ENCODE measurements around the gene LRRFIP1. TPM values are rescaled to one million over a fixed set of nuclear protein-coding genes. Genes with fewer than 3 reads are reported as not detected.

LRRFIP1 gene
- total and polyA plus RNA-seq, 9 of the 15 experiments (the other 6 are each of a cell fraction or from before 2014, with no cell fraction given), result 13.1 to 45.2 (median 31.3) TPM

- H3K9ac ChIP-seq (ENCODE audit: insufficient read depth in 1 of 2, low read depth in 2 of 2, low read length in 2 of 2), result no peak overlapping the region
- H3K9me3 ChIP-seq (replicated peaks; ENCODE audit: control insufficient read depth, insufficient read depth, low read depth, low read length), result no peaks in the 10 kb centered on the region
- no TSS peak for BruUV-seq (replicated peaks)
- peaks cover 0 to 4% of the 10 kb centered on the region in 2 experiments; a peak in 1 of 5 replicates for H3K4me1 ChIP-seq (replicated peaks in 1 of 2; ENCODE audit: control insufficient read depth in 2 of 2, insufficient read depth in 2 of 2, low read length in 2 of 2)
- TF ChIP-seq PTBP1 (IDR thresholded peaks at IDR 0.05; ENCODE audit: low read depth, low read length), result no peak
- no peak for TF ChIP-seq SAFB2 (IDR thresholded peaks at IDR 0.05; ENCODE audit: borderline replicate concordance, low read depth, low read length, severe bottlenecking)
- no peak for TF ChIP-seq SMC3 (conservative IDR thresholded peaks at IDR 0.05; ENCODE audit: insufficient read depth, low read depth, low read length)
- TF ChIP-seq ZEB2 (IDR thresholded peaks at IDR 0.05), result no peak
- TF ChIP-seq, protein P1, sequence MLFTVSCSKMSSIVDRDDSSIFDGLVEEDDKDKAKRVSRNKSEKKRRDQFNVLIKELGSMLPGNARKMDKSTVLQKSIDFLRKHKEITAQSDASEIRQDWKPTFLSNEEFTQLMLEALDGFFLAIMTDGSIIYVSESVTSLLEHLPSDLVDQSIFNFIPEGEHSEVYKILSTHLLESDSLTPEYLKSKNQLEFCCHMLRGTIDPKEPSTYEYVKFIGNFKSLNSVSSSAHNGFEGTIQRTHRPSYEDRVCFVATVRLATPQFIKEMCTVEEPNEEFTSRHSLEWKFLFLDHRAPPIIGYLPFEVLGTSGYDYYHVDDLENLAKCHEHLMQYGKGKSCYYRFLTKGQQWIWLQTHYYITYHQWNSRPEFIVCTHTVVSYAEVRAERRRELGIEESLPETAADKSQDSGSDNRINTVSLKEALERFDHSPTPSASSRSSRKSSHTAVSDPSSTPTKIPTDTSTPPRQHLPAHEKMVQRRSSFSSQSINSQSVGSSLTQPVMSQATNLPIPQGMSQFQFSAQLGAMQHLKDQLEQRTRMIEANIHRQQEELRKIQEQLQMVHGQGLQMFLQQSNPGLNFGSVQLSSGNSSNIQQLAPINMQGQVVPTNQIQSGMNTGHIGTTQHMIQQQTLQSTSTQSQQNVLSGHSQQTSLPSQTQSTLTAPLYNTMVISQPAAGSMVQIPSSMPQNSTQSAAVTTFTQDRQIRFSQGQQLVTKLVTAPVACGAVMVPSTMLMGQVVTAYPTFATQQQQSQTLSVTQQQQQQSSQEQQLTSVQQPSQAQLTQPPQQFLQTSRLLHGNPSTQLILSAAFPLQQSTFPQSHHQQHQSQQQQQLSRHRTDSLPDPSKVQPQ (CRISPR knock-in tag; IDR thresholded peaks at IDR 0.05; ENCODE audit: borderline replicate concordance), result no peak
- TF ChIP-seq CSDE1 (IDR thresholded peaks at IDR 0.05), result no peak
- TF ChIP-seq ZNF143 (CRISPR knock-in tag; IDR thresholded peaks at IDR 0.05), result no peak
- TF ChIP-seq STAG1 (CRISPR knock-in tag; IDR thresholded peaks at IDR 0.05; ENCODE audit: borderline replicate concordance), result no peak
- no peak for TF ChIP-seq FOS (IDR thresholded peaks at IDR 0.05; ENCODE audit: extremely low read depth, insufficient read length)
- TF ChIP-seq, protein P2, sequence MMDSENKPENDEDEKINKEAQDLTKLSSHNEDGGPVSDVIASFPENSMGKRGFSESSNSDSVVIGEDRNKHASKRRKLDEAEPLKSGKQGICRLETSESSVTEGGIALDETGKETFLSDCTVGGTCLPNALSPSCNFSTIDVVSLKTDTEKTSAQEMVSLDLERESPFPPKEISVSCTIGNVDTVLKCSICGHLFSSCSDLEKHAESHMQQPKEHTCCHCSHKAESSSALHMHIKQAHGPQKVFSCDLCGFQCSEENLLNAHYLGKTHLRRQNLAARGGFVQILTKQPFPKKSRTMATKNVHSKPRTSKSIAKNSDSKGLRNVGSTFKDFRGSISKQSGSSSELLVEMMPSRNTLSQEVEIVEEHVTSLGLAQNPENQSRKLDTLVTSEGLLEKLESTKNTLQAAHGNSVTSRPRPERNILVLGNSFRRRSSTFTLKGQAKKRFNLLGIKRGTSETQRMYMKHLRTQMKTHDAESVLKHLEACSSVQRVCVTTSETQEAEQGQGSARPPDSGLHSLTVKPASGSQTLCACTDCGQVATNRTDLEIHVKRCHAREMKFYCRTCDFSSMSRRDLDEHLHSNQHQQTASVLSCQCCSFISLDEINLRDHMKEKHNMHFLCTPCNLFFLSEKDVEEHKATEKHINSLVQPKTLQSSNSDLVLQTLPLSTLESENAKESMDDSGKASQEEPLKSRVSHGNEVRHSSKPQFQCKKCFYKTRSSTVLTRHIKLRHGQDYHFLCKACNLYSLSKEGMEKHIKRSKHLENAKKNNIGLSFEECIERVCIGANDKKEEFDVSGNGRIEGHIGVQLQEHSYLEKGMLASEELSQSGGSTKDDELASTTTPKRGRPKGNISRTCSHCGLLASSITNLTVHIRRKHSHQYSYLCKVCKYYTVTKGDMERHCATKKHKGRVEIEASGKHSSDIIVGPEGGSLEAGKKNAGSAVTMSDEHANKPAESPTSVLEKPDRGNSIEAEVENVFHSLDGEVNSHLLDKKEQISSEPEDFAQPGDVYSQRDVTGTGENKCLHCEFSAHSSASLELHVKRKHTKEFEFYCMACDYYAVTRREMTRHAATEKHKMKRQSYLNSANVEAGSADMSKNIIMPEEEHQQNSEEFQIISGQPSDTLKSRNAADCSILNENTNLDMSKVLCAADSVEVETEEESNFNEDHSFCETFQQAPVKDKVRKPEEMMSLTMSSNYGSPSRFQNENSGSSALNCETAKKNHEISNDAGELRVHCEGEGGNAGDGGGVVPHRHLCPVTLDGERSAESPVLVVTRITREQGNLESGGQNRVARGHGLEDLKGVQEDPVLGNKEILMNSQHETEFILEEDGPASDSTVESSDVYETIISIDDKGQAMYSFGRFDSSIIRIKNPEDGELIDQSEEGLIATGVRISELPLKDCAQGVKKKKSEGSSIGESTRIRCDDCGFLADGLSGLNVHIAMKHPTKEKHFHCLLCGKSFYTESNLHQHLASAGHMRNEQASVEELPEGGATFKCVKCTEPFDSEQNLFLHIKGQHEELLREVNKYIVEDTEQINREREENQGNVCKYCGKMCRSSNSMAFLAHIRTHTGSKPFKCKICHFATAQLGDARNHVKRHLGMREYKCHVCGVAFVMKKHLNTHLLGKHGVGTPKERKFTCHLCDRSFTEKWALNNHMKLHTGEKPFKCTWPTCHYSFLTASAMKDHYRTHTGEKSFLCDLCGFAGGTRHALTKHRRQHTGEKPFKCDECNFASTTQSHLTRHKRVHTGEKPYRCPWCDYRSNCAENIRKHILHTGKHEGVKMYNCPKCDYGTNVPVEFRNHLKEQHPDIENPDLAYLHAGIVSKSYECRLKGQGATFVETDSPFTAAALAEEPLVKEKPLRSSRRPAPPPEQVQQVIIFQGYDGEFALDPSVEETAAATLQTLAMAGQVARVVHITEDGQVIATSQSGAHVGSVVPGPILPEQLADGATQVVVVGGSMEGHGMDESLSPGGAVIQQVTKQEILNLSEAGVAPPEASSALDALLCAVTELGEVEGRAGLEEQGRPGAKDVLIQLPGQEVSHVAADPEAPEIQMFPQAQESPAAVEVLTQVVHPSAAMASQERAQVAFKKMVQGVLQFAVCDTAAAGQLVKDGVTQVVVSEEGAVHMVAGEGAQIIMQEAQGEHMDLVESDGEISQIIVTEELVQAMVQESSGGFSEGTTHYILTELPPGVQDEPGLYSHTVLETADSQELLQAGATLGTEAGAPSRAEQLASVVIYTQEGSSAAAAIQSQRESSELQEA (IDR thresholded peaks at IDR 0.05; ENCODE audit: low read depth), result no peak
- H3K9me1 ChIP-seq (ENCODE audit: control insufficient read depth, insufficient read depth, low read length), result no peaks in the 10 kb centered on the region
- 0% methylated on average over 14 of the region's 14 CpGs for WGBS (ENCODE audit: insufficient coverage, low coverage, missing lambda C conversion rate)
- H3K4me2 ChIP-seq (ENCODE audit: insufficient read depth, low read length), result no peak overlapping the region
- DNase-seq (ENCODE audit: extremely low read depth in 1 of 4, low spot score in 3 of 4), result no peak
- CTCF ChIA-PET (ENCODE audit: low intra/inter-chr PET ratio), result no interaction called here
- no peaks in the 10 kb centered on the region for H3K79me2 ChIP-seq (ENCODE audit: control insufficient read depth, insufficient read depth, low read length)
- H3K27me3 ChIP-seq (ENCODE audit: control insufficient read depth in 2 of 2, insufficient read depth in 2 of 2, low read length in 2 of 2), result peaks cover 13 to 78% of the 10 kb centered on the region in 2 experiments; a peak in 4 of 5 replicates
- in situ Hi-C loops (cut with MboI), result no loop called here
- intact Hi-C loops (cut with micrococcal nuclease), result no loop called here
- H3K4me3 ChIP-seq, result no peak overlapping the region
- no peak overlapping the region for H3K27ac ChIP-seq (ENCODE audit: extremely low read depth, low read depth, low read length)
- POLR2A ChIA-PET, result interaction anchor here (0.6 kb wide), 1 partner anchor 65 kb away, joined by 3 read pairs; no protein-coding TSS in a partner anchor
- ATAC-seq, result no peak
- no peak overlapping the region for H2AFZ ChIP-seq (ENCODE audit: low read depth, low read length)
- H3K36me3 ChIP-seq (ENCODE audit: control insufficient read depth, insufficient read depth, low read length), result no peaks in the 10 kb centered on the region
- no peak for FAIRE-seq
- H4K20me1 ChIP-seq (replicated peaks; ENCODE audit: control insufficient read depth, insufficient read depth, low read length), result peaks cover 6% of the 10 kb centered on the region; the same call in 1 of the 2 replicates
Observed at GRCh38 chr2:237598468-237599208, 28.7 kb upstream of the LRRFIP1 start.

Data from K562 (cell line).